Panc1 (cell line): ENCODE results near the gene MINAR1. TPM values are rescaled to one million over a fixed set of nuclear protein-coding genes. Genes with fewer than 3 reads are reported as not detected.

Experiments used
- ATAC-seq: fragments of 200-7000 bp; cut with Tn5 transposase; 2 replicates; pipeline ENCODE4 v1.9.1; 2020; ENCODE audit warnings: mild to moderate bottlenecking, moderate library complexity
- BruUV-seq: library from RNA; stranded (reverse); fragments of 400-500 nt; replicated peaks from 2 replicates; lab custom pipeline; 2021; lab: Mats Ljungman, UMichigan
- CTCF ChIA-PET: fragments of 300-600 bp; sonication (Branson Sonifier 250); formaldehyde crosslinking; loops from one replicate; lab custom pipeline; 2022; ENCODE audit warnings: antibody characterized with exemption; lab: Charles Lee
- POLR2A ChIA-PET: fragments of 300-600 bp; sonication (Branson Sonifier 250); formaldehyde crosslinking; loops from one replicate; lab custom pipeline; 2022; ENCODE audit warnings: antibody characterized with exemption; lab: Charles Lee
- DNase-seq: peaks from one replicate; pipeline ENCODE4 v3.0.0-alpha.2; 2010; ENCODE audit warnings: low read depth, low spot score
- H3K27ac ChIP-seq: 2 replicates; pipeline ENCODE4 v1.5.1; 2011; ENCODE audit warnings: mild to moderate bottlenecking, low read length, inconsistent platforms
- H3K27me3 ChIP-seq: fragments of 200-500 bp; sonication (Bioruptor generic); 2 replicates; pipeline ENCODE4 v1.6.0; 2014; ENCODE audit warnings: low read length, inconsistent platforms; ENCODE audit not compliant: control insufficient read depth, insufficient read depth
- H3K36me3 ChIP-seq: fragments of 200-500 bp; sonication (Bioruptor generic); 2 replicates; pipeline ENCODE4 v1.5.1; 2014; ENCODE audit warnings: inconsistent platforms, mild to moderate bottlenecking, low read length, moderate library complexity; ENCODE audit not compliant: control insufficient read depth, insufficient read depth
- H3K4me1 ChIP-seq: 2 replicates; pipeline ENCODE4 v1.5.1; 2011; ENCODE audit warnings: inconsistent platforms, mild to moderate bottlenecking, low read length, moderate library complexity; ENCODE audit not compliant: control insufficient read depth, insufficient read depth
- H3K4me3 ChIP-seq, 2 experiments: 2 replicates each; pipeline ENCODE4 v1.5.1; 2011 to 2012; ENCODE audit warnings: low read depth in 2 of 2, low read length in 2 of 2, mild to moderate bottlenecking in 2 of 2, inconsistent platforms in 1 of 2, moderate library complexity in 1 of 2
- H3K9me3 ChIP-seq: fragments of 200-500 bp; sonication (Bioruptor generic); 2 replicates; pipeline ENCODE4 v1.5.1; 2014; ENCODE audit warnings: low read depth, mild to moderate bottlenecking, inconsistent platforms, low read length, moderate library complexity; ENCODE audit not compliant: control insufficient read depth, insufficient read depth
- POLR2AphosphoS5 ChIP-seq: IDR thresholded peaks from 2 replicates; pipeline ENCODE4 v1.6.1; 2012; ENCODE audit warnings: mild to moderate bottlenecking, low read depth, low read length, moderate library complexity
- SIN3A ChIP-seq: IDR thresholded peaks from 2 replicates; pipeline ENCODE4 v1.6.1; 2012; ENCODE audit warnings: low read depth, mild to moderate bottlenecking, low read length, moderate library complexity, borderline replicate concordance; ENCODE audit not compliant: insufficient read depth
- TCF7L2 ChIP-seq: IDR thresholded peaks from 2 replicates; pipeline ENCODE4 v1.6.1; 2011; ENCODE audit warnings: mild to moderate bottlenecking, low read depth, low read length, inconsistent platforms
- in situ Hi-C: cut with HindIII; loops from 2 replicates; pipeline ENCODE4 v1.10.0; 2016; ENCODE audit warnings: low sequenced_read_pairs, low pct_unique_long_range_greater_than_20kb
- intact Hi-C: fragments of 100-400 bp; cut with micrococcal nuclease; formaldehyde crosslinking; loops from one replicate; pipeline ENCODE4 v1.10.0; 2022; ENCODE audit not compliant: unreplicated experiment
- total RNA-seq: library from RNA; stranded (reverse); gene quantifications from one replicate; pipeline ENCODE4 v1.2.1, GENCODE V29; 2021; ENCODE audit not compliant: unreplicated experiment
- TF ChIP-seq, protein P1 (sequence below): fragments of 450-650 bp; IDR thresholded peaks from 2 replicates; pipeline ENCODE4 v1.5.1; 2017; ENCODE audit warnings: mild to moderate bottlenecking
- TF ChIP-seq, protein P2 (sequence below), 2 experiments: IDR thresholded peaks; 2 replicates each; pipeline ENCODE4 v1.6.1; 2011 to 2012; ENCODE audit warnings: low read depth in 2 of 2, control low read depth in 1 of 2, low read length in 1 of 2, mild to moderate bottlenecking in 1 of 2, moderate library complexity in 1 of 2; ENCODE audit not compliant: insufficient read depth in 1 of 2

MINAR1 gene
- total RNA-seq, 1 experiment from 2014 or later = 0.62 TPM

DNA sequence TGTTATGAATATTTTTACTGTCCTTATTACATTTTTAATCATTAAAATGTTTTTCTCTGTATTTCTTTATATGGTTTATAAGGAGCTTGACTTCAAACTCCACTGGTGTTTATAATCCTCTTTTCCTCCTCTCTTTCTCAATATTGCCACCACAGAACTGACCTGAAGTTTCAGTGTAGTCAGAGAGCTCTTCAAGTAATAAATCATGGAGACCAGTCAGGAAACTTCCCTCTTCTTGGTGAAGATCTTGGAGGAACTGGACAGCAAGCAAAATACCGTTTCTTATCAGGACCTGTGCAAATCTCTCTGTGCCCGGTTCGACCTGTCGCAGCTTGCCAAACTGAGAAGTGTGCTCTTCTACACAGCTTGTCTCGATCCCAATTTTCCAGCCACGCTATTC, 23.8 kb downstream of the MINAR1 start:
- BruUV-seq = no TSS peak
- intact Hi-C loops = no loop called here
- in situ Hi-C loops = no loop called here
- TF ChIP-seq TCF7L2 = no peak
- TF ChIP-seq SIN3A = no peak
- TF ChIP-seq, protein P1, sequence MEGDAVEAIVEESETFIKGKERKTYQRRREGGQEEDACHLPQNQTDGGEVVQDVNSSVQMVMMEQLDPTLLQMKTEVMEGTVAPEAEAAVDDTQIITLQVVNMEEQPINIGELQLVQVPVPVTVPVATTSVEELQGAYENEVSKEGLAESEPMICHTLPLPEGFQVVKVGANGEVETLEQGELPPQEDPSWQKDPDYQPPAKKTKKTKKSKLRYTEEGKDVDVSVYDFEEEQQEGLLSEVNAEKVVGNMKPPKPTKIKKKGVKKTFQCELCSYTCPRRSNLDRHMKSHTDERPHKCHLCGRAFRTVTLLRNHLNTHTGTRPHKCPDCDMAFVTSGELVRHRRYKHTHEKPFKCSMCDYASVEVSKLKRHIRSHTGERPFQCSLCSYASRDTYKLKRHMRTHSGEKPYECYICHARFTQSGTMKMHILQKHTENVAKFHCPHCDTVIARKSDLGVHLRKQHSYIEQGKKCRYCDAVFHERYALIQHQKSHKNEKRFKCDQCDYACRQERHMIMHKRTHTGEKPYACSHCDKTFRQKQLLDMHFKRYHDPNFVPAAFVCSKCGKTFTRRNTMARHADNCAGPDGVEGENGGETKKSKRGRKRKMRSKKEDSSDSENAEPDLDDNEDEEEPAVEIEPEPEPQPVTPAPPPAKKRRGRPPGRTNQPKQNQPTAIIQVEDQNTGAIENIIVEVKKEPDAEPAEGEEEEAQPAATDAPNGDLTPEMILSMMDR = no peak
- TF ChIP-seq, protein P2, sequence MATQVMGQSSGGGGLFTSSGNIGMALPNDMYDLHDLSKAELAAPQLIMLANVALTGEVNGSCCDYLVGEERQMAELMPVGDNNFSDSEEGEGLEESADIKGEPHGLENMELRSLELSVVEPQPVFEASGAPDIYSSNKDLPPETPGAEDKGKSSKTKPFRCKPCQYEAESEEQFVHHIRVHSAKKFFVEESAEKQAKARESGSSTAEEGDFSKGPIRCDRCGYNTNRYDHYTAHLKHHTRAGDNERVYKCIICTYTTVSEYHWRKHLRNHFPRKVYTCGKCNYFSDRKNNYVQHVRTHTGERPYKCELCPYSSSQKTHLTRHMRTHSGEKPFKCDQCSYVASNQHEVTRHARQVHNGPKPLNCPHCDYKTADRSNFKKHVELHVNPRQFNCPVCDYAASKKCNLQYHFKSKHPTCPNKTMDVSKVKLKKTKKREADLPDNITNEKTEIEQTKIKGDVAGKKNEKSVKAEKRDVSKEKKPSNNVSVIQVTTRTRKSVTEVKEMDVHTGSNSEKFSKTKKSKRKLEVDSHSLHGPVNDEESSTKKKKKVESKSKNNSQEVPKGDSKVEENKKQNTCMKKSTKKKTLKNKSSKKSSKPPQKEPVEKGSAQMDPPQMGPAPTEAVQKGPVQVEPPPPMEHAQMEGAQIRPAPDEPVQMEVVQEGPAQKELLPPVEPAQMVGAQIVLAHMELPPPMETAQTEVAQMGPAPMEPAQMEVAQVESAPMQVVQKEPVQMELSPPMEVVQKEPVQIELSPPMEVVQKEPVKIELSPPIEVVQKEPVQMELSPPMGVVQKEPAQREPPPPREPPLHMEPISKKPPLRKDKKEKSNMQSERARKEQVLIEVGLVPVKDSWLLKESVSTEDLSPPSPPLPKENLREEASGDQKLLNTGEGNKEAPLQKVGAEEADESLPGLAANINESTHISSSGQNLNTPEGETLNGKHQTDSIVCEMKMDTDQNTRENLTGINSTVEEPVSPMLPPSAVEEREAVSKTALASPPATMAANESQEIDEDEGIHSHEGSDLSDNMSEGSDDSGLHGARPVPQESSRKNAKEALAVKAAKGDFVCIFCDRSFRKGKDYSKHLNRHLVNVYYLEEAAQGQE (IDR thresholded peaks at IDR 0.05; ENCODE audit: insufficient read depth in 1 of 2, low read depth in 2 of 2, low read length in 1 of 2) = no peak
- TF ChIP-seq POLR2AphosphoS5 = no peak
- H3K4me3 ChIP-seq = no peak overlapping the region
- no peaks in the 10 kb centered on the region for H3K9me3 ChIP-seq
- ChIA-PET POLR2A (no interaction called here), CTCF (no interaction called here)
- H3K27ac ChIP-seq = no peak overlapping the region
- H3K27me3 ChIP-seq = peaks cover 2% of the 10 kb centered on the region
- H3K4me1 ChIP-seq = no peaks in the 10 kb centered on the region
- H3K36me3 ChIP-seq = no peaks in the 10 kb centered on the region
- DNase-seq (no peak), ATAC-seq (no peak)

DNA sequence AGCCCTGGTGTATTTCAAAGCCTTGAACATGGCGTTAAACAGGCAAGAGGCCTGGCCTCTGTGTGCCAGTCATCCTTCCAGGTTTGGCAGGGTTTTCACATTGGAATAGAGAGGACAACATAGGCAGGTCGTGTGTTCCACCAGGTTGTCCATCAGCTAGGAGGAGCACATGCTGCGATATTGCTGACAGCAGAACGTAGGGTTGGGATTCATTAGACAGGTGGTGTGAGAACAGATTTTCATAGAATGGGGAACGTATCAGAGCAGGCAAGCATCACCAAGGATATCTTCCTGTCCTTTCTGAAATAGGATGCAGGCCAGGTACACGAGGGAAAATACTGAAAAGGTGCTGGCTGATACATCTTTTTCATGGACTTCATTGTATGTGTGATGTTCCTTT, 26.4 kb downstream of the MINAR1 start:
- BruUV-seq = no TSS peak
- DNase-seq (no peak), ATAC-seq (no peak)
- ChIA-PET CTCF (no interaction called here), POLR2A (no interaction called here)
- no peak overlapping the region for H3K4me3 ChIP-seq
- TF ChIP-seq POLR2AphosphoS5 = no peak
- TF ChIP-seq, protein P1 = no peak
- TF ChIP-seq, protein P2 (IDR thresholded peaks at IDR 0.05; ENCODE audit: insufficient read depth in 1 of 2, low read depth in 2 of 2, low read length in 1 of 2) = no peak
- no peak for TF ChIP-seq TCF7L2
- no peak for TF ChIP-seq SIN3A
- in situ Hi-C loops (no loop called here), intact Hi-C loops (no loop called here)
- no peaks in the 10 kb centered on the region for H3K36me3 ChIP-seq
- peaks cover 2% of the 10 kb centered on the region for H3K27me3 ChIP-seq
- no peak overlapping the region for H3K27ac ChIP-seq
- no peaks in the 10 kb centered on the region for H3K4me1 ChIP-seq
- no peaks in the 10 kb centered on the region for H3K9me3 ChIP-seq
